ENCODE data around the gene RORC. TPM values are rescaled to one million over a fixed set of nuclear protein-coding genes. Genes with fewer than 3 reads are reported as not detected.

The RORC gene
- total and polyA plus RNA-seq, 3 donors from 2014 or later: 30.9 to 70.4 (median 55.4) TPM

DNA sequence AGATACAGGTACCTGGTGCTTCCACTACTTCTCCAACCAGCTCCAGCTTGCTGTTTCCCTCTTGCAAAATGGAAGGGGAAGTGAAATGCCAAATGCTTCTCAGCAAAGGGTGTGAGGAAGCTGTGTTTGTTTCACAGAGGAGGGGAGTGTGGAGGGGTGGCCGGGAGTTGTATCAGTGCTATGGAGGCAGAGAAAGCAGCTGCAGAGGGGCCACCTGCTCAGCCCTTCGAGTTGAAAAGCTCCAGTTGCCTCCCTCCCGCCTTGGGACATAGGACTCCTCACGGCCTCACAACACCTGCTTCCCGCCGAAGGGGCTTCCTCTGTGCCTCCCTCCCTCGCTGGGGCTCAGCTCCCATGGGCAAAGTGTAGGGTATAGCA lies 14.3 kb downstream of the RORC start:
- Histone ChIP-seq H3K27ac (no peak overlapping the region), H3K4me3 (no peak overlapping the region), H3K36me3 (ENCODE audit: low read depth, missing control alignments) (no peaks in the 10 kb centered on the region), H3K4me1 (no peaks in the 10 kb centered on the region), H3K9me3 (no peaks in the 10 kb centered on the region), H3K27me3 (no peaks in the 10 kb centered on the region)
- no peak for DNase-seq
- TF ChIP-seq, protein P1, sequence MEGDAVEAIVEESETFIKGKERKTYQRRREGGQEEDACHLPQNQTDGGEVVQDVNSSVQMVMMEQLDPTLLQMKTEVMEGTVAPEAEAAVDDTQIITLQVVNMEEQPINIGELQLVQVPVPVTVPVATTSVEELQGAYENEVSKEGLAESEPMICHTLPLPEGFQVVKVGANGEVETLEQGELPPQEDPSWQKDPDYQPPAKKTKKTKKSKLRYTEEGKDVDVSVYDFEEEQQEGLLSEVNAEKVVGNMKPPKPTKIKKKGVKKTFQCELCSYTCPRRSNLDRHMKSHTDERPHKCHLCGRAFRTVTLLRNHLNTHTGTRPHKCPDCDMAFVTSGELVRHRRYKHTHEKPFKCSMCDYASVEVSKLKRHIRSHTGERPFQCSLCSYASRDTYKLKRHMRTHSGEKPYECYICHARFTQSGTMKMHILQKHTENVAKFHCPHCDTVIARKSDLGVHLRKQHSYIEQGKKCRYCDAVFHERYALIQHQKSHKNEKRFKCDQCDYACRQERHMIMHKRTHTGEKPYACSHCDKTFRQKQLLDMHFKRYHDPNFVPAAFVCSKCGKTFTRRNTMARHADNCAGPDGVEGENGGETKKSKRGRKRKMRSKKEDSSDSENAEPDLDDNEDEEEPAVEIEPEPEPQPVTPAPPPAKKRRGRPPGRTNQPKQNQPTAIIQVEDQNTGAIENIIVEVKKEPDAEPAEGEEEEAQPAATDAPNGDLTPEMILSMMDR (IDR thresholded peaks at IDR 0.05): no peak
- TF ChIP-seq POLR2A (IDR thresholded peaks at IDR 0.05): no peak
- intact Hi-C loops (cut with DNase I; ENCODE audit: low total_unique reads): no loop called here
- WGBS, 2 donors: 62 to 78% methylated on average over 4 to 7 of the region's 7 CpGs

DNA sequence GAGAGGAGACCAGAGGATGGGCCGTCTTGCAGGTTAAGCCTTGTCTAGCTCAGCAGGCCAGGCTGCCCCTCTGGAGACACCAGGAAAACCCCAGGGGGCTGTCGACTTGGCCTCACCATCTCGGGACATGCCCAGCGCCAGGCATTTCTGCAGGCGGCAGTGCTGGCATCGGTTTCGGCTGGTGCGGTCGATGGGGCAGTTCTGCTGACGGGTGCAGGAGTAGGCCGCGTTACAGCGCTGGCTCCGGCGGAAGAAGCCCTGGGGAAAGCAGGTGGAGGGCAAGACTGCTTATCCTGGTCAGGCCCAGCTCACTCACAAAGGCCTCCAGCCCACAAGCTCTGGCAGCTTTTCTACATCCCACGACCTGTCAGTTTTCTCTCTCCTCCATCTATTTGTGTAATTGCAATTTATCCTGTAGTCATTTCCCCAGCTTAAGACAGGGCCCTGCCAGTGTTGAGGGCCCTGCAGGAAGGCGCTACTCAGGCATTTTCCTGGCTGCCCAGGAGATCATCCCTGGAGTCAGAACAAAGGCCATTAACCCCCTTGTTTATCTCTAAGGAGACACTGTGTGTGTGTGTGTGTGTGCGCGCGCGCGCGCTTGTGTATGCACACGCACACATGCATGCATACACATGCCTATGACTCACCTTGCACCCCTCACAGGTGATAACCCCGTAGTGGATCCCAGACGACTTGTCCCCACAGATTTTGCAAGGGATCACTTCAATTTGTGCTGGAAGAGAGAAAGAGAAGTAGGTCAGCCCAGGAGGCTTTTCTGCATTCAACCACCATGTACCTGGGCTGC lies 14.9 kb downstream of the RORC start:
- intact Hi-C loops (cut with DNase I; ENCODE audit: low total_unique reads): no loop called here
- 82% methylated on average over 25 to 26 of the region's 26 CpGs for WGBS, 2 donors

DNA sequence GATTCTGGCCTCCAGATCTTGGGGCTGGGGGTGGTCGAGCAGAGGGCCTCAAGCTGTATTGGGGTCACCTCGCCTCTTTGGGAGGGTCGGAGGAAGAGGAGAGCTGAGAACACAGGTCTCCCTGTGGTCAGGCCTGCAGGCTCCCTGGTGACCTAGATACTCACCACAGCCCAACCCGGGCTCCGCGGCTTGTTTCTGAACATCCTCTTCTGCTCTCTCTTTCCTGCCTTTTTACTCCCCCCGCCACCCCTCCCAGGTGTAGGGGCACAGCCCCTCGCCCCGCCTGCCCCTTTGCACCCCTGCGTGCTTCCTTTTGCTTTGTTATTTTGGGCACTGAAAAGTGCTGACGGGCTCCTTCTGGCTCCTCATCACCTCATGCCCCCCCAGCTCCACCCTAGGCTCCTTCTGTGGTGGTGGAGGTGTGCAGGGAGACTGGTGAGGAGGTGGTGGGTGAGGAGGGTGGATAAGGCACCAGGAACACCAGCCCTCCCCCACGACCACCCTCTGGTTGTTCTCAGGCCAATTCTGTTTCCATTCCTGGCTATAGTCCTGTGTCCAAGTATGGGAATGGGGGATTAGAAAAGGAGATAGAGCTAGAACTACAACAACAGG lies 15.8 kb downstream of the RORC start:
- DNase-seq: no peak
- intact Hi-C loops (cut with DNase I; ENCODE audit: low total_unique reads): no loop called here
- no peaks in the 10 kb centered on the region for H3K27me3 ChIP-seq
- H3K4me3 ChIP-seq: no peak overlapping the region
- H3K9me3 ChIP-seq: no peaks in the 10 kb centered on the region
- H3K27ac ChIP-seq: no peak overlapping the region
- H3K4me1 ChIP-seq: no peaks in the 10 kb centered on the region
- TF ChIP-seq POLR2A (IDR thresholded peaks at IDR 0.05): no peak
- no peaks in the 10 kb centered on the region for H3K36me3 ChIP-seq (ENCODE audit: low read depth, missing control alignments)
- 72 to 75% methylated on average over 12 of the region's 12 CpGs for WGBS, 2 donors

More for the DNA sequence above, 14.9 kb downstream of the RORC start:
- no peaks in the 10 kb centered on the region for H3K4me1 ChIP-seq
- H3K27ac ChIP-seq: no peak overlapping the region
- TF ChIP-seq, protein P1 (IDR thresholded peaks at IDR 0.05): no peak
- TF ChIP-seq POLR2A (IDR thresholded peaks at IDR 0.05): no peak
- no peak overlapping the region for H3K4me3 ChIP-seq
- no peaks in the 10 kb centered on the region for H3K27me3 ChIP-seq
- no peaks in the 10 kb centered on the region for H3K36me3 ChIP-seq (ENCODE audit: low read depth, missing control alignments)
- H3K9me3 ChIP-seq: no peaks in the 10 kb centered on the region
- DNase-seq: no peak

DNA sequence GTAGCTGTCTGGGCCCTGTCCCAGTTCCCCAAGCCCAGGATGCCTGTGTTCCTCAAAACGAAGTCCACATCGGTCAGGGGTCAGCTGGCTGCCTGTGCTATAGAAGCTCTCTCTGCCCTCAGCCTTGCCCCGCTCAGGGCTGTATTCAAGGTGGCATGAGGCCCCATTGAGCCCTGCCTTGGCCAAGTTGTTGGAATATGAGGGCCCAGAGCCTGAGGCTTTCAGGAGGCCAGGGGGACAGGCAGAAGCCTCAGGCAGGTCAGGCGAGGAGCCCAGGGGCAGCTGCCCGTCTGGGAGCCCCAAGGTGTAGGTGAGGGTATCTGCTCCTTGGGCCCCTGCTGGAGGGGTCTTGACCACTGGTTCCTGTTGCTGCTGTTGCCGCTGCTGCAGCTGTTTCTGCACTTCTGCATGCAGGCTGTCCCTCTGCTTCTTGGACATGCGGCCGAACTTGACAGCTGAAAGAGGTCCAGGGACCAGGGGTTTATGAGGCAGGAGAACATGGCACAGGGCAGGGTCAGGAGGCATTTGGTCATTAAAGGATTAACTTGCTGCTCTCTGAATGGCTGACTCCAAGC lies 16.5 kb downstream of the RORC start:
- Histone ChIP-seq H3K4me3 (no peak overlapping the region), H3K27me3 (no peaks in the 10 kb centered on the region), H3K36me3 (ENCODE audit: low read depth, missing control alignments) (no peaks in the 10 kb centered on the region), H3K4me1 (no peaks in the 10 kb centered on the region), H3K9me3 (no peaks in the 10 kb centered on the region), H3K27ac (no peak overlapping the region)
- intact Hi-C loops (cut with DNase I; ENCODE audit: low total_unique reads): no loop called here
- TF ChIP-seq POLR2A (IDR thresholded peaks at IDR 0.05): no peak
- TF ChIP-seq, protein P1 (IDR thresholded peaks at IDR 0.05): no peak
- DNase-seq: no peak
- 88 to 100% methylated on average over 4 to 6 of the region's 8 CpGs for WGBS, 2 donors

DNA sequence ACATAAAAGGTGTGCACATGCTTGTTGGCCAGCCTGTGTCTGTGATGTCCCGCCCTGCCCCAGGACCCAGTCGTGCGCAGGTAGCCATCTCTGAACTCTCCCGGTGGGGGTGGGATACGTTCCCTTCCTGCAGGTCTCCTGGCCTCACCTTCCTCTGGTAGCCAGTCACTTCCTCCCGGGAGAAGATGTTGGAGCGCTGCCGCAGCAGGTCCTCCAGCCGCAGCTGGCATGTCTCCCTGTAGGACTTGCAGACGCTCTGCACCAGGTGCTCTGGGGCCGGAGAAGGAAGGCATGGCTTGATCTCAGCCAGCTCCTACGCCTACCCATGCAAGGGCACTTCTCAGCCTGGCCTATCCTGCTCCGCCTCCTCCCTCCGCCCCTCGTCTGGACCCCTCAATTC lies 17.2 kb downstream of the RORC start:
- Histone ChIP-seq H3K27me3 (no peaks in the 10 kb centered on the region), H3K4me1 (no peaks in the 10 kb centered on the region), H3K27ac (no peak overlapping the region), H3K36me3 (ENCODE audit: low read depth, missing control alignments) (no peaks in the 10 kb centered on the region), H3K9me3 (no peaks in the 10 kb centered on the region), H3K4me3 (no peak overlapping the region)
- intact Hi-C loops (cut with DNase I; ENCODE audit: low total_unique reads): no loop called here
- no peak for TF ChIP-seq POLR2A (IDR thresholded peaks at IDR 0.05)
- no peak for DNase-seq
- 91 to 92% methylated on average over 13 to 15 of the region's 15 CpGs for WGBS, 2 donors

Measured in testis (tissue), 3 donors.